Raji (cell line): ENCODE measurements around the gene FAM149A.

Experiments used
- POLR2A ChIP-seq: IDR thresholded peaks from 2 replicates; pipeline ENCODE4 v1.6.1; 2011; ENCODE audit warnings: low read depth, low read length, control low read depth; ENCODE audit not compliant: insufficient read depth

The FAM149A gene

DNA sequence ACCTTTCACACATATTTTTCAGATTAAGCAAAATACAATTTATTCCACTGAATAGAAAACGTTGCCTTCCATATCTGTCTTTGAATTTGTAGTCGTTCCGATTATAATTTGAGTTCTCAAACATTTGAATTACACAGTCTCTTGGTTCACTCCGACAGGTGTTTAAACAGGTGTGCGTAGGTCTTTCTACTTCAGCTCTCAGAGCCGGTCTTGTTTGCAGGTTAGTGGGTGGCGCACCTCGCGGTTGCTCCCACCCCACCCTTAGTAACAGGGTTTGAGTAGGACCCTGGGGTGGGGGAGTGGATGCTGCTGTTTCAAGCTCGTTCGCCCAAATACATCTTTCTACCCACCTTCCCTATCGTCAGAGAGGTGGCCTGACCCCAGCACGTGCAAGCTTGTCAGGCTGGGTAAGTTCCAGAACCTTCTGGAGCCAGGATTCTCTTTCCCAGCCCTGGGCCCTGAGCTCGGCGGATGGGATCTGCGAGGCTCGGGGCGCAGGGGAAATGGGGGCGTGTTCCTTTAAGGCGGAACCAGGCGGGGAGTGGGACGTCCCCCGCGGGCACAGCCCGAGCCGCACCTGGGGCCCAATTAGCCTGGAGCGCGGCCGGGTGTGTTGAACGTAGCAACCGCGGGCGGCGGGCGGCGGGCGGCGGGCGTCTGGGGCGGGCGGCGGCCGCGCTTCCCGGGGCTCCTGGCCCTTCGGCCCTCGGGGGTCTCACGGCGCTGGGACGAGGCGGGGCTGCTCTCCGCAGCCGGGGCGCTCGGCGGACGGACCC lies at the start of gene FAM149A:
Gene FAM149A (plus strand): TSS at position 591 of the 776 bp plus-strand sequence.
- TF ChIP-seq POLR2A, result no peak

DNA sequence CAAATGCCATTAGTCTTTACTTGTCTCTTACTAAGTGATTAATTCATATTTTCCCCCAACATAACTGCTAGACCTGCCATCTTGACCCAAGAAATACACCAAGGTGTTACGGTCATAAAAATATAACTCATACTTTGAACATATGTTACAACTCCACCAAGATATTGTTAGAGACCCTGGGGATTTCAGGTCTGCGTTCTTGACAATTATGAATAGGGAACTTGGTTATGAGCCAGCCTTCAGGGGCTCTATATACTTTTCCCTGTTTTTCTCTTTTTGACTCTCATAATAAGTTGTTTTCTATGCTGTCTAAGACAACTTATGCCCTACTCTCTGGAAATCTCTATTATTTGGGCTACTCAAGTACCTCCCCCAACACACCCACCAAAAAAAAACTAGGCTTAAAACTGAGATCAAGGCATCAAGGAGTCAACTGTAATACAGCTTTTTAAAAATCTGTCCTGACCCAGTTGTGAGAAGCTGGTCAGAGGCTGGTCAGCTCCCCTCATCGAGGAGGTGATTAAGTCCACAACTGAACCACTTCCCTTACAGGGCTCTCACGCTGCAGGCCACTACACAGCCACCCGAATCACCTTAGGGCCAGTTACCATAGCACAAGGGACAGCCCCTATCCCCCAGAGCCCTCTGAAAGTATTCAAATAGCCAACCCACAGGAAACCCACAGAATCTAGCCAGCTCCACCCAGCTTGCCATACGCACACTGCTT lies 46.1 kb upstream of the FAM149A start:
- no peak for TF ChIP-seq POLR2A

DNA sequence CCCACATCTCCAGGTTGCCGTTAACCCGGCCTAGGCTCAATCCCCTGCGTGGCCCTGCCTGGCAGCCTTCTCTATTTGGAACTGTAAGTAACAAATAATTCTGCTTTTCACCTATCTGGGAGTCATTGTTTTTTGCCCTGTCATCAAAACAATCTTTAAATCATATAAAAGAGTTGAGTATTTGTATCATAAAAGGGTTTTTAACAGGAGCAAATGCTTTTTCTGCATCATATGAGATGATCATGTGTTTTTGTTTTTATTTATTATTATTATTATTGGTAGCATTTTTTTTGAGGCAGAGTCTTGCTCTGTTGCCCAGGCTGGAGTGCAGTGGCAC lies 45.6 kb upstream of the FAM149A start:
- TF ChIP-seq POLR2A, result no peak

DNA sequence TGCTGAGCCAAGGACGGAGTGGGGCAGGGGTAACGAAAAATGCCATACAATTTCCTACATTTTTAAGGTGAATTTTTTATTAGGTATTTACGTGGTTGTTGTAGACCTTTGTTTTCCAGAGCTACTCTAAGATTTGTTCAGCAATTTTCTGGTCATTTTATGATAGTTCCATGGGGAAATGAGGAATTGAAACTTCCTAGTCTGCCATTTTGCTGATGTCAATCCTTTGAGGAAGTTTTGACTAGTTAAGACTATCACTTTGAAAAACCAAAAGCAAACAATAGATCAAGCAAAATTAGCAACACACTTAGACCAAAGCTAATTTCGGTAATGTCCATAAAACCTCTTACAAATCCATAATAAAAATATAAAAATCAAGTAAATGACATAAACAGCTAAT lies 42.6 kb upstream of the FAM149A start:
- no peak for TF ChIP-seq POLR2A

DNA sequence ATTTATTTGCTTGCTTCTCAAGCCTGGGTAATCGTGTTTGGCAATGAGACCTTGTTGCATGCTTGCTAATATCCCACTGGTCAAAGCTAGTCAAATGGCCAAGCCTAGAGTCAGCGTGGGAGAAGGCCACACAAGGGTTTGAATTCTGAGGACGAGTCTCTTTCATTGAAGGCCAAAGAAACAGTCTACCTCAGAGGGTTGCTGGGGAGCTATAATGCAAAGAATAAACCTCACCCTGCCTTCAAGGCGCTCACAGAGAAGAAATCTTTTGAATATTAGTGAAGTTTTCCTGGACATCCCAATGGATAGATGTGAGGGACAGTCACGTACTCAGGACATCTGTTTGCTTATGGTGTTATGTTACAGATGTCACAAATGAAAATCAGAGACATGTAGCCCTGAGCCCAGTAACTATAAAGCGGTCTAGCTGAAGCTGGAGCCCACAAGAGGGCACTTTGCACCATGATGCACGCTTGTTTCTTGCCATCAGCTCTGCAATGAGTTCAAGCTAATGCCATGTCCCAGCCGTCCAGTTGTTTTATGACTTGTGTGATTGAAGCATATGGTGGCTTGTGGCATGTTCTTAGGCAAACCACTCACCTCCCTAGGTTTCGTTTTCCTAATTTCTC lies 36.6 kb upstream of the FAM149A start:
- TF ChIP-seq POLR2A, result no peak

DNA sequence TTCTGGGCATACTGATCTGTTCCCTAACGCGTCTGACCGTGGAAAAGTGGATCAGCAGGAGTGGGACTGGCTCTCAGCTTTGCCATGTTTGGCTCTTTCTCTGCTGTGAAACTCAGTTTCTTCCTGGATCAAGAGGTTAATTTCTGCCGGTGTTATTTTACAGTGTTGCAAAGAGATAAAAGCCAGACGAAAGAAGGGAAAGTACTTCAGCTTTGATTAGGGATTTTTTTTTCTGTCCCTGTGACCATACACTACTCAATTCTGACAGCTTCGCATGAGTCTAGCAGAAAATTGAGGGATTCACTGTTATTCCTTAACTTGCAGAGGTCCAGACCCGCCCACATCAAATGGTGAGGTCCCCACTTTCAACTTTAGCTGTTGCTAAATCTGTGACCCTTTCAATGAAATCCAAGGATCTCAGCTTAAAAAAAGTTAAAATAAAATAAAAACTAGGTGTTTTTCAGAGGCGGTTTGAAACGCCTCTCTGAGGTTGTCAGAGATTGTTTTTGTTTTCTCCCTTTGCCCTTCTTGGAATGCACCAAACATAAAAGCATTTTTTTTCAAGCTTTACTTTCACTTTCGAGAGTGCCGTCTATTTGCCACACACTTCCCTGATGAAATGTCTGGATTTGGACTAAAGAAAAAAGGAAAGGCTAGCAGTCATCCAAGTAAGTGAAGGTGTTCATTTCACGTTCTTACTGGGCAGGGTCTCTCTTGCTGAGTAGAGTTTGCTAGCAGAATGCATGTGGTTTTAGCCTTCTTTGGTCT lies 35.7 kb upstream of the FAM149A start, which contains the start of gene TLR3:
Gene TLR3 (plus strand): TSS at position 576 of the 768 bp plus-strand sequence. CDS start 7,464 bp downstream, outside the sequence.
- TF ChIP-seq POLR2A, result no peak

DNA sequence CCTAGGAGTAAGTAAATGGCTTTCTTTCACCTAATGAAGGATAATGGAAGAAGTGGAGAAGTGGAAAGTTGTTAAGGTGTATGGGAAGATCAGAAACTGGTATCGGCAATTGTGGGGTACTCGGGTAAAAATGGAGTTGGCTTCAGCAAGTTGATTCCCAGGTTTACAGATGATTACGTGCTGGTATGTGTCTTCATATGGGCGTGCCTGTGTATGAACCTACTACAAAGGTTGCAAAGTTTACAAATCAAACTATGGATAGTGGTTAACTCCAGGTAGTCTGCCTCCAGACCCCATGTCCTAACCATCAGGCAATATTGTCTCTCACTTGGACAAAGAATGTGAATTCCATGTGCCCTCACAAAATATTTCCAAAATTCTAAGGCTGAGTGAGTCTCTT lies 34.8 kb upstream of the FAM149A start:
- no peak for TF ChIP-seq POLR2A

DNA sequence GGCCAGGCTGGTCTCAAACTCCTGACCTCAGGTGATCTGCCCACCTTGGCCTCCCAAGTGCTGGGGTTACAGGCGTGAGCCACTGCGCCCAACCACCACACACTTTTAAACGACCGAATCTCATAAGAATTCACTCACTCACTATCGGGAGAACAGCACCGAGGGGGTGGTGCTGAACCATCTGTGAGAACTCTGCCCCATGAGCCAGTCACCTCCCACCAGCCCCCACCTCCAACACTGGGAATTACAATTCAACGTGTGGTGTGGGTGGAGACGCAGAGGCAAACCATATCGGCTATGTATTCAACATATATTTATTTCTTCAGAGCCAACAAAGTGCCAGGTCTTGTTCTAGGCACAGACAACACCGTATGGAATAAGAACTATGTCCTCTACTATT lies 32.0 kb upstream of the FAM149A start:
- no peak for TF ChIP-seq POLR2A

DNA sequence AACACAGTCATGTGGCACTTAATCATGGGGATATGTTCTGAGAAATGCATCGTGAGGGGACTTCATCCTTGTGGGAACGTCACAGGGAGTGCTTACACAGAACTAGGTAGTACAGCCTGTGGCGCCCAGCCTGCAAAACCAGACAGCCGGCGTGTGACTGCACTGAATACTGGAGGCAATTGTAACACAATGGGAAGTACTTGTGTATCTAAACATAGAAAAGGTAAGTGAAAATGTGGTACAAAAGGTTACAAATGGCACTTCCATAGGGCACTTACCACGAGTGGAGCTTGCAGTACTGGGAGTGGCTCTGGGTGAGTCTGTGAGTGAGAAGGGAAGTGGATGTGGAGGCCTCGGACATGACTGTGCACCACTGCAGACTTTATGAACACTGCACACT lies 30.3 kb upstream of the FAM149A start:
- TF ChIP-seq POLR2A, result no peak

DNA sequence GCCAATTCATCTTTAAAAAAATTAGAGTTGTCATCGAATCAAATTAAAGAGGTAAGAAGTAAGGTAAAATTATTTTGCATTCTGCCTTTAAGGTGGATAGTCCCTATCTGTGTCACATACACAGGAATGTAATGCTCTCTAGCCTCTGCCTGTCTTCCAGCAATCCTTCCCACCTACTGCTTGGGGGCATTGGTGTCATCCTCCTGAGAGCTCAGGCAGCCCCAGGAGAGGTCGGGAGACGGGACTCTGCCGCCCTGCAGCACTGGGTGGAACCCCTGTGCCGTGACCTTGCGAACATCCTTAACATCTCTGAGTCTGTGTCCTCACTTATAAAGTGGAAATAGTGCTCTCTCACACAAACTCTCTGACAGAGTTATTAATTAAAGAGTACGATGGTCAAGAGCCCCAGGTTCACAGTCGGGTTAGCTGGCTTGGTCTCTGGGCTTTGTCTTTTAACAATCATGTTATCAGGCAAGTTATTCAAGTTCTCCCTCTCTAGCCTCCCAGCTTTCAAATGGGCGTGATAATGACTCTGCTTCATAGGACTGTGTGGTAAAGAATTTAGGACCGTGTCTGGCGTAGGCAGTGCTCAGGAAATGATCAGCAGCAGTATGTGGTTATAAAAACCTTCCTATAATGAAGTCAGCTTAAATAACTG lies 25.4 kb upstream of the FAM149A start:
- TF ChIP-seq POLR2A, result no peak

DNA sequence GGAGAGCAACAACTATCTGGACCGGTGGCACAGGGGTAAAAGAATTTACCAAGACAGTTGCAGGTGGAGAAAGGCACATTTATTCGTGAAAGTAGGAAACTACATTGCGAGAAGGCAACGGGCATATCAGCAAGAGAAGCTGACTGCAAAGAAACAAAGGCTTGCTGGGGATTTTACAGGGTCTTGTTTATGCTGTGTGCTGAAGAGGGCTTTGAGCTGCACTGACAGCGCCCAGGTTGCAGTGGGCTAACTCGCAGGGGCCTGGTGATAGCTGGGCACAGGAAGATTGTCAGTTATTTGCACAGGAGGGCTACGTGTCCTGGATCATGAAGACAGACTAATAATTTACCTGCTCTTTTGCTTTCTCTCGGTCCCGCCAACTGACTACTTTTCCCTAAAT lies 24.8 kb upstream of the FAM149A start:
- TF ChIP-seq POLR2A, result no peak

DNA sequence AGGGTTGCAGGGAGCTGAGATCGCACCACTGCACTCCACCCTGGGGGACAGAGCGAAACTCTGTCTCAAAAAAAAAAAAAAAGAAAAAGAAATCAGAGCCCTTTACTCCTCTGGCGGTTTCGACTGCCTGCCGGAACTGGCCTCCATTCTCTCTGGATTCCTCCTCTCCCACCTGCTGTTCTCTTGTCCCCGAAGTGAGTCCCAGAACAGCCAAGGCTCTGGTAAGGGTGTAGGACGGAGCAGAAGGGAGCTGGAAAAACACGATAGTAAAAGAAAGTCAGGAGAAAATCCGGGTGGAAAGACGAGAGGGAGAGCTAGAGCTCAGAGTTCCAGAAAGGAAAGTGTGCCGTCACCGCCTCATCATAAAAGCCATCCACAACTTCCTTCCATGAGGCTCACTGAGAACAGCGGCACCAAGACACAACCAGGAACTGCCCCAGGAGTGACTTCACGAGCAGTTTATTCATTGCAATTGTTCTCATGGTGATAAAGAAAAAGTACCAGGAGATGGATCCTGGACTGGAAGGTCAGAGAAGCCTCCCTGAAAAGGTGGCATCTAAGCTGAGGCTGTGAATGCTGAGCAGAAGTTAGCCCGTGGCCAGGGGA lies 23.2 kb upstream of the FAM149A start:
- no peak for TF ChIP-seq POLR2A

DNA sequence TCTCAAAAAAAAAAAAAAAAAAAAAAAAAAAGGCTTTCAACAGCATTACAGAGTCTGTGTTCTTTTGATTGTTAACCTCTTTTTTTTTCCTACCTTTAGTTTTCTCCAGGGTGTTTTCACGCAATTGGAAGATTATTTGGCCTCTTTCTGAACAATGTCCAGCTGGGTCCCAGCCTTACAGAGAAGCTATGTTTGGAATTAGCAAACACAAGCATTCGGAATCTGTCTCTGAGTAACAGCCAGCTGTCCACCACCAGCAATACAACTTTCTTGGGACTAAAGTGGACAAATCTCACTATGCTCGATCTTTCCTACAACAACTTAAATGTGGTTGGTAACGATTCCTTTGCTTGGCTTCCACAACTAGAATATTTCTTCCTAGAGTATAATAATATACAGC lies 22.3 kb upstream of the FAM149A start:
- TF ChIP-seq POLR2A, result no peak

DNA sequence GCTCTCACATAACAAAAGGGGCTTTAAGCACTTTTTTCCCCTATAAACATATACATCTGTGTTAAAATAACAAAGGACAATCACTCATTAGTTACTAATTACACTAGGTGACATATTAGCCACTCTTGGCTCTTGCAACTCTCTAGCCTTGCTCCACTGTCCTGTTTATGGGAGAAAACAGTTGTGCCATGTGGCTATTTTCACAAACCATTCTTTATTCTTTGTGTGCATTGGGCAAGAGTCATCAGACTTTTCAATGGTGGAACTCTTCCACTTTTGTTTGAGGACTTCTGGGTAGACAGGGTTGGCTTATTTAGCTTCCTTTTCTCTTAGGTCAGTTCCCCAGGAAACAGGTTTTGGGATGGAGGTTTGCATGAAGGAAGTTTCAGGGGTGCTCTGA lies 16.0 kb upstream of the FAM149A start:
- TF ChIP-seq POLR2A, result no peak
